DOHH2 (cell line): Measurements from ENCODE around the gene TMEM190.
"Not testable (repeated sequence)": the region's sequence is repeated elsewhere in the genome, so short reads cannot be mapped to it uniquely, and the experiment has no call there.

Source experiments
- H3F3A ChIP-seq: fragments of 200-600 bp; sonication (generic), shearing (Covaris generic); 2 replicates; pipeline ENCODE4 v1.6.0; 2016; ENCODE audit warnings: antibody characterized with exemption, mild to moderate bottlenecking; ENCODE audit not compliant: control insufficient read depth, insufficient read depth
- H3K27ac ChIP-seq: fragments of 200-600 bp; sonication (generic); 2 replicates; pipeline ENCODE4 v1.5.1; 2014; ENCODE audit warnings: low read depth, mild to moderate bottlenecking, low read length, moderate library complexity
- H3K27me3 ChIP-seq: fragments of 200-600 bp; sonication (generic); 2 replicates; pipeline ENCODE4 v1.6.1; 2014; ENCODE audit warnings: mild to moderate bottlenecking, low read length, mixed read lengths; ENCODE audit not compliant: control insufficient read depth
- H3K36me3 ChIP-seq: fragments of 200-600 bp; sonication (generic); 2 replicates; pipeline ENCODE4 v1.6.1; 2014; ENCODE audit warnings: mild to moderate bottlenecking, low read length, moderate library complexity, mixed read lengths; ENCODE audit not compliant: control insufficient read depth
- H3K4me1 ChIP-seq: fragments of 200-600 bp; sonication (generic); 2 replicates; pipeline ENCODE4 v1.6.1; 2014; ENCODE audit warnings: mild to moderate bottlenecking, low read length, mixed read lengths; ENCODE audit not compliant: control insufficient read depth
- H3K4me2 ChIP-seq: fragments of 200-600 bp; sonication (generic); 2 replicates; pipeline ENCODE4 v1.6.0; 2014; ENCODE audit warnings: mild to moderate bottlenecking, low read length, moderate library complexity
- H3K4me3 ChIP-seq: fragments of 200-600 bp; sonication (generic); 2 replicates; pipeline ENCODE4 v1.5.1; 2014; ENCODE audit warnings: mild to moderate bottlenecking, low read length, mixed read lengths
- H3K79me2 ChIP-seq: fragments of 200-600 bp; sonication (generic); 2 replicates; pipeline ENCODE4 v1.6.1; 2014; ENCODE audit warnings: mild to moderate bottlenecking, low read length, mixed read lengths; ENCODE audit not compliant: control insufficient read depth
- H3K9me2 ChIP-seq: fragments of 200-600 bp; sonication (generic); replicated peaks from 2 replicates; pipeline ENCODE4 v1.6.1; 2014; ENCODE audit warnings: mild to moderate bottlenecking, low read length, mixed read lengths; ENCODE audit not compliant: control insufficient read depth
- H3K9me3 ChIP-seq: fragments of 200-600 bp; sonication (generic); 2 replicates; pipeline ENCODE4 v1.6.1; 2014; ENCODE audit warnings: antibody characterized with exemption, low read length, mixed read lengths; ENCODE audit not compliant: control insufficient read depth, insufficient read depth
- H4K20me1 ChIP-seq: fragments of 200-600 bp; sonication (generic); 2 replicates; pipeline ENCODE4 v1.6.0; 2014; ENCODE audit warnings: low read depth, mild to moderate bottlenecking, antibody characterized with exemption, low read length, moderate library complexity; ENCODE audit not compliant: control insufficient read depth, insufficient read depth
- CTCF ChIP-seq: fragments of 200-600 bp; sonication (generic); IDR thresholded peaks from one replicate; pipeline ENCODE4 v1.5.1; 2014; ENCODE audit warnings: antibody characterized with exemption, mild to moderate bottlenecking, low read depth, low read length; ENCODE audit not compliant: poor library complexity, severe bottlenecking
- EZH2phosphoT487 ChIP-seq: fragments of 200-600 bp; sonication (generic); IDR thresholded peaks from 2 replicates; pipeline ENCODE4 v1.6.1; 2017; ENCODE audit warnings: borderline replicate concordance, mild to moderate bottlenecking, antibody characterized with exemption, low read length, moderate library complexity, mixed read lengths

The TMEM190 gene

DNA sequence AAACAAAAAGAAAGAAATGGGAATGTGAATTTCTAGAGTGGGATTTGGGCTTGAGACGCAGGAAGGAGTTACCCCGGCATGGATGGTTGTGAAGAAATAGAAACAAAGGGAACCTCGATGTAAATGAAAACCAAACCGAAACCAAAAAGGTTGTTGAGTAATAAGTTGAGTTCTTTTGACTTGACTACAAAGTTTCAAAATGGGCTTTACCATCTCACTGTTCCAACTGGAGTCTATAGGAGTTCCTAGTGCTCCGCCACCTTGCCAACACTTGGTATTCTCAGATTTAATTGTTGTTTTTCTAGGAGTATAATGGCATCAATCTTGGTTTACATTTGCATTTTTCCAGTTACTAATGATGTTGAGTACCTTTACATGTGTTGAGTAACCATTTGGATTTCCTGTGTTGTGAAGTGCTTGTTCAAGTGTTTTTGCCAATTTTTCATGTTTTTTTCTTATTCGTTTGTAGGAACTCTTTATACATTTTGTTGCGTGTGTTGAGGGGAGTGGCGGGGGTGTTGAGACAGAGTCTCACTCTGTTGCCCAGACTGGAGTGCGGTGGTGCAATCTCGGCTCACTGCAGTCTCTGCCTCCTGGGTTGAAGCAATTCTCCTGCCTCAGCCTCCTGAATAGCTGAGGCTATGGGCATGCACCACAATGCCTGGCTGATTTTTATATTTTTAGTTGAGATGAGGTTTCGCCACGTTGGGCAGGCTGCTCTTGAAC, 21.7 kb downstream of the TMEM190 start:
- Histone ChIP-seq H3K9me2 (no peaks in the 10 kb centered on the region), H3K9me3 (no peaks in the 10 kb centered on the region), H3K36me3 (peaks cover 27% of the 10 kb centered on the region), H3K27ac (no peak overlapping the region), H3K4me3 (no peak overlapping the region), H4K20me1 (peaks cover 9% of the 10 kb centered on the region; the same call in 1 of the 2 replicates), H3K4me1 (peaks cover 3% of the 10 kb centered on the region; the same call in 1 of the 2 replicates), H3K27me3 (no peaks in the 10 kb centered on the region), H3K4me2 (no peak overlapping the region), H3K79me2 (peaks cover 7% of the 10 kb centered on the region), H3F3A (peaks cover 49% of the 10 kb centered on the region)
- TF ChIP-seq EZH2phosphoT487 (no peak), CTCF (no peak)

DNA sequence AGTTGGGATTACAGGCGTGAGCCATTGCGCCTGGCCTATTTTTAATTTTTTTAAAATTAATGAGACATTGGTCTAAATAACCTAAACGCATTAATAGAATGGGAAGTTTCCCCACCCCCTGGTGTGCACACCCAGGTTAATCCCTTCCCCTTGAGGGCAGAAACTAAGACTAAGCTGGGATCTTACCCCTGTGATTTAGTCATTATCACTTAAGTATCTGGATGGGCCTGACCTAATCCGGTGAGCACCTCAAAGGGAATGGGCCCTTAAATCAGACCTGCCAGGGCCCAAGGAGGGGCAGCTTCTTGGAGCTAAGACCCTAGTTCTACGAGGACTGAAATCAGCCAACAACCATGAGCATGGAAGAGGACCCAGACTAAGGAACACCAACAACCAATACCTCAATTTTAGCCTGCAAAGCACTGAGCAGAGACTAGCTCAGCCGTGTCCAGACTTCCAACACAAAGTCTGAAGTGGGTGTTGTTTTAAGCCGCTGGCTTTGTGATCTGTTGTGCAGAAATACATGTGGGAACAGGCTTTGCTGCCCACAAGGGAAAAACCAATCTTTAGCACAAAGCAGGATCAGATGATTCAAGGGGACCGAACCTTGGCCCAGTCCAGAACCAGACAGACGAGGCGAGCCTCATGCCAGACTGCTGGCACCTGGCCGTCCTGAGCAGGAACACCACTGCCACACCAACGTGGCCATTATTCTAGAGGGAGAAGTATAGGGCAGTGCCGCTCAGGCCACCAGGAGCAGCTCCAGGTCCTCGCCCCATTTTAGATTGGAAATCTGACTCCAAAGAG, 23.9 kb downstream of the TMEM190 start:
- Histone ChIP-seq H3K36me3 (peaks cover 45% of the 10 kb centered on the region), H3K27me3 (no peaks in the 10 kb centered on the region), H3K9me2 (no peaks in the 10 kb centered on the region), H3K4me2 (no peak overlapping the region), H3K4me3 (no peak overlapping the region), H3K4me1 (peaks cover 5% of the 10 kb centered on the region), H3K9me3 (no peaks in the 10 kb centered on the region), H3F3A (peaks cover 54% of the 10 kb centered on the region), H3K27ac (no peak overlapping the region), H3K79me2 (peaks cover 21% of the 10 kb centered on the region), H4K20me1 (peaks cover 18% of the 10 kb centered on the region)
- TF ChIP-seq CTCF (no peak), EZH2phosphoT487 (no peak)

DNA sequence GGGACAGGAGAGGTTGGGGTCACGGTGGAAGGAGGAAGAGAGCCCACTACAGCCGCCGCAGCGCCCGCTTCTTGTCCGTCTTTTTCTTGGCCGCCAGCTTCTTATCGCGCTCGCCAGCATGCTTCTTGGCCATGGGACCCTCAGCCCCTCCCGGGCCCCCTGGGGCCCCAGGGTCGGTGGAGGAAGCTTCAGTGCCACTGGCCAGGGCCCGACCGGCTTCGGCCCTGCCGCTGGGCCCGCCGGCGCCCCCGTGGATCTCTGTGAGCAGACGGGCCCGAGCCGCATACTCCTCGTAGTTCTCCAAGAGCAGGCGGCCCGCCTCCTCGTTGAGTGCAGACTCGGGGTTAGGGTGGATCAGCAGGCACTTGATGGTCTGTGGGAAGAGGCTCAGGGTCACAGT, 24.8 kb downstream of the TMEM190 start:
- H3K79me2 ChIP-seq, result peaks cover 30% of the 10 kb centered on the region
- peaks cover 27% of the 10 kb centered on the region for H4K20me1 ChIP-seq
- not testable (repeated sequence) for H3K4me3 ChIP-seq, H3K27me3 ChIP-seq, H3K4me2 ChIP-seq, H3K27ac ChIP-seq, H3K9me2 ChIP-seq, H3K9me3 ChIP-seq
- H3K4me1 ChIP-seq, result peaks cover 14% of the 10 kb centered on the region
- H3K36me3 ChIP-seq, result peaks cover 54% of the 10 kb centered on the region
- H3F3A ChIP-seq, result peaks cover 63% of the 10 kb centered on the region

GRCh38 chr19:55402509-55402908, 25.9 kb downstream of the TMEM190 start:
- H3K9me2 ChIP-seq, result no peaks in the 10 kb centered on the region
- H3K4me3 ChIP-seq, result no peak overlapping the region
- H3K27me3 ChIP-seq, result no peaks in the 10 kb centered on the region
- peaks cover 19% of the 10 kb centered on the region for H3K4me1 ChIP-seq
- peaks cover 65% of the 10 kb centered on the region for H3K36me3 ChIP-seq
- H3K9me3 ChIP-seq, result no peaks in the 10 kb centered on the region
- peaks cover 41% of the 10 kb centered on the region for H3K79me2 ChIP-seq
- TF ChIP-seq EZH2phosphoT487 (no peak), CTCF (no peak)
- H4K20me1 ChIP-seq, result peaks cover 33% of the 10 kb centered on the region
- no peak overlapping the region for H3K4me2 ChIP-seq
- peaks cover 66% of the 10 kb centered on the region for H3F3A ChIP-seq
- H3K27ac ChIP-seq, result no peak overlapping the region
